ENCODE measurements around the gene RPRD1B. TPM values are rescaled to one million over a fixed set of nuclear protein-coding genes. Genes with fewer than 3 reads are reported as not detected.
"Not testable (repeated sequence)": the region's sequence is repeated elsewhere in the genome, so short reads cannot be mapped to it uniquely, and the experiment has no call there.

Gene RPRD1B
- polyA plus RNA-seq, 1 donor = 28.2 TPM

GRCh38 chr20:38107916-38108315 lies 74.4 kb downstream of the RPRD1B start:
- DNase-seq = not testable (repeated sequence)

DNA sequence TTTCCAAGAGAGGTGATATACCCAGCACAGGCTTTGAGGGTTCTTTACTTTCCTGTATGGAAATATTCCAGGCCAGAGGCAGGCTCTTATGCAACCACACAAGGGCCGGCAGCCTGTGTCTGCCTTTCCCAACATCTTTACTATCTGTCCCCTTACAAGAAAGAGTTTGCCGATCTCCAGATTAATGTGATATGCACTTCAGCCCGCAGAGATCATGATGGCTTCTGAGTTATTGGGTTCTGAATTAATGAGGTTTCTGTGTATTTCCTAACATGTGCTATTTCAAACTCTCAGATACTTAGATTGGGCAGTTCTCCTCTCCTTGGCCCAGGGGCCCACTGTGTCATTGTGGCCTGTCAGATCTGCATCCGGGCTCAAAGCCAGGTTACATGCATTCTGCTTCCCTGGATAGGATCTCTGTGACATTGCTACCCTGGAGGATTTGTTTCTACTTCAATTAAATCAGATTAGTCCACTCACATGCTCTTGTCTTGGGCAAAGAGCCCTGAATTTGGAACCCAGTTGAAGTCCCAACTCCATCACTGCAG lies 75.0 kb downstream of the RPRD1B start:
- peak; percentile 56 for DNase-seq

- peak; percentile 82 for DNase-seq
Observed at GRCh38 chr20:38108986-38109541, 75.5 kb downstream of the RPRD1B start.

- DNase-seq = peak; percentile 54
Observed at GRCh38 chr20:38109591-38110524, 76.3 kb downstream of the RPRD1B start.

DNA sequence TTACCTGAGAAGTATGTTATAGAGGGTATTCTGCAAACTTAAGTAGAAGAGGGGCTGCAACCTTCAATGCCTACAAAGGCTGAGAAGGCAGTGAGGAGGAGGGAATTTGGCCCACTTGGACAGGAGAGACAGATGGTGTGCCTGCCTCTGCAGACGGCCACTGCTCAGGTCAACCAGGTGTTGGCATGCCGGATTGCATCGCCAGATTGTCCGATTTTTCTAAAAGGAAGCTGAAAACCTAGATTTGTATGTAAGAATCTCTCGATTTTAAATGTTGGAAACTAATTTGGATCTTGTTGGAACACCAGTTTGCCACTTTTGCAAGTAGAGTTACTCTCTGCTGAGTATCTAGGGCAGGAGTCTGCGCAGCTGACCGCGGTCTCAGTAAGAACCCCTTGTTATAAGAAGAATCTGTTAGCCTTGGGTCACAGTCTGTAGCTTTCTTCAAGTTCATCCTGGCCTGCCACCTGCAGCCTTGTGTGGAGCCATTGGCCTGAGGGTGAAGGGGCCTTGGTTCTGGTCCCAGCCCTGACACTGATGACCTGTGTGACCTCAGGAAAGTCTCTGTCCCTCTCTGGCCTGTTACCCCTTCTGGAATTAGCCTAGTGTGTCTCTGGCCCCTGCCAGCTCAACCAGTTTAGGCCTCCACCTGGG lies 77.1 kb downstream of the RPRD1B start:
- no peak for DNase-seq

GRCh38 chr20:38111366-38112232 lies 78.1 kb downstream of the RPRD1B start:
- DNase-seq = no peak

DNA sequence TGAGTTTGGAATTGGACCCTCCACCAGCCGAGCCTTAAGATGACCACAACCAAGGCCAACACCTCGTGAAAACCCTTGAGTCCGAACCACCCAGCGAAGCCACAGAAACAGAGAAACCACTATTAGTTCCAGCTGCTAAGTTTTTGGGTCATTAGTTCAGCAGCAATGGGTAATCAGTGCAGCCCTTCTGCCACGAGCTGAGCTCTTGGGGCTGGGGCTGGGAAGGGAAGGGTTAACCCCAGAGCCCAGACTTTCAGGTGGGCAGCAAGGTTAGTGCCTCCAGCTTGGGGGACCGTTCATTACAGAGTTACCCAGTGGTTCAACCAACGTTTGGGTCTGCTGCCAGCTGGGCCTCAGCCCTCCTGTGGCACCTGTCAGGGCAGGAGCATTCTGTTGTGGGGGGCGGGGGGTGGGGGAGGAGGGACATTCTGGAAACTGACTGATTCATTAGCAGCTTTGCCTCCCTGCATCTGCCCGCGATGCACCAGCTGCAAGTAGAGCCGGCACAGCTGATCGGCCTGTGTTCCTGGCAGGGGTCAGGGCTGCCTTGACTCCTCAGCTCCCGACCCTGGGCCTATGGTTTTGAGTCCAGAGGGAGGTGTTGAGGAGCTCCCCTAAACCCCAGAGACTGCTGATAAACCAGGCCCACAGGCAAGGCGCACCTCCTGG lies 78.8 kb downstream of the RPRD1B start:
- DNase-seq = no peak

- DNase-seq = no peak
Observed at GRCh38 chr20:38112930-38113294, 79.4 kb downstream of the RPRD1B start.

DNA sequence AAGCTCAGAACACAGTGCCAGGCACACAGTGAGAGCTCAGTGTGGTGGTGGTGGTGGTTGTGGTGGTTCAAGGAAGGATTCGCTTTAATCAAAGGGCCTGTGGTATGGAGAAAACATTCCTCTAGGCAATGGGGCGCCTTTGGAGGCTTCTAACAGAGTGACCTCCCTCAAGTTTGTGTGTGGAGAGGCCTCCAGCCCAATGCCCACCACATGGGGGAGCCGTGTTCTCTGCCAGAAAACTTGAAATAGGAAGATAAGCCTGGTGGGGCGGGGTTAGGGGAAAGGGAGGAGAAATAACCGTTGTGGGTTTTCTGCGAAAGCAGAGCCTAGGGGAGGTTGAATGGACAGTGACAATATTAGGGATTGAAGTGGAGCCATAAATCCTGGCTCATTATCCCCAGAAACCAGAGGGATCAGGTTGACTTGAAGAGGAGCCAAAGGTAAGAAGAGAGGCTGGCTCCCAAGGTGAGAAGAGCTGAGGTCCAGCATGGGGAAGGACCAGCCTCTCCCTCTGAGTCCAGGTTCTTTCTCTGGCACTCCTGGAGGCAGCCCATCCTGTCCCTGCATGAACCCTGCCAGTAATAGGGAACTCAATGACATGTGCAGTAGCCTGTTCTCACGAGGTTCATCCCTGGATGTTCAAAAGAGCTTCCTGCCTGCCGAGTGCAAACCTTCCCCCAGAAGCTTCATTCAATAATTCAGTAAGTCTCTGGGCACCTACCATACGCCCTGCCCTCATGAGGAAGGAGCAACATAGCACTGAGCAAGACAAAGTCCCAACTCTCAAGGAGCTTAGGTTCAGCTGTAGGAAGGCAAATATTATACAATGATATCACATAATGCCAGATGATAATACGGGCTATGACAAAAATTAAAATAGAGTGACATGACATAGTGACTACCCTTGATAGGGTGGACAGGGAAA lies 80.1 kb downstream of the RPRD1B start:
- no peak for DNase-seq

- no peak for DNase-seq
Observed at GRCh38 chr20:38114353-38114791, 80.8 kb downstream of the RPRD1B start.

DNA sequence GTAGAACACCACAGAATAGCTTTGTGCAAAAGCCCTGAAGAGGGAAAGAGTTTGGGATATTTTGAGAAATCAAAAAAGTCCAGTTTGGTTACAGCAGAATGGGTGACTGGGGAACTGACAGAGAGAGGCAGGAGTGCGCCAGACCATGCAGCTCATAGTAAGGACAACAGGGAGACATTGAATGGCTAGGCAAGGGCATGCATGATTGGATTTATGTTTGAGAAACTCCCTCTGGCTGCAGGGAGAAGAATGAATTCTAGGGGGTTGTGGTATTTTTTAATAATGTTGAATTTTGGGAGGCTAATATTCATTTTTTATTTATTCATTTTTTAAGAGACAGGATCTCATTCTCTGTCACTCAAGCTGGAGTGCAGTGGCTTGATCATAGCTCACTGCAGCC lies 81.7 kb downstream of the RPRD1B start:
- DNase-seq = no peak

GRCh38 chr20:38115896-38116295 lies 82.3 kb downstream of the RPRD1B start:
- no peak for DNase-seq

DNA sequence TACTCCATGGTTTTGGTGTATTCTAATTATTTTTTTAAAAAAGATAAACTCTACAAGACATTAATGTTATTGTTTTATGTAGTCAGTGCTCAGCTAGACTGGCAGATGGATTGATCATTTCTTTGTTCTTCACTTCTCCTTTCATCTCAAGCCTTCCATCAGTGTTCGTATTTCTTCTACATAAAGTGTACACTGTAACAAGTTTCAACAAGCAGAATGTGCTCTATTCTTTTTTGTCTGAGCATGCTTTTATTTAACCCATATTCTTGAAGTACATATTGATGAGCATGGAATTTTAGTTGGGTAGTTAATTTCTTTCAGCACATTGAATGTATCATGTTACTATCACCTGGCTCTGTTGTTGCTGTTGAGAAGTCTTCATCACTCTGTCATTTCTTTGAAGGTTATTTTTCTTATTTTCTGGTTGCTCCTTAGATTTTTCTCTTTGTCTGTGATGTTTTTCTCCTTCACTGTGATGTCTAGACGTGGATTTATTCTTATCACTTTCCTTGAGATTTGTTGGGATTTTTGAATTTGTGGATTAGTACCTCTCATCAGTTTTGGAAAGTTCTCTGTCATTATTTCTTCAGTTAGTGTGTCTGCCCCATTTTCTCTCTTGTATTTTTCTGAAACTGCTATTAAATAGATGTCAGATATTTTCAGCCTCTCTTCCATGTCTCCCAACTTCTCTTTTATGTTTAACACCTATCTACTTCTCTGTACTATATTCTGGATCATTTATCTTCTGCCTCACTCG lies 83.0 kb downstream of the RPRD1B start:
- DNase-seq = no peak

DNA sequence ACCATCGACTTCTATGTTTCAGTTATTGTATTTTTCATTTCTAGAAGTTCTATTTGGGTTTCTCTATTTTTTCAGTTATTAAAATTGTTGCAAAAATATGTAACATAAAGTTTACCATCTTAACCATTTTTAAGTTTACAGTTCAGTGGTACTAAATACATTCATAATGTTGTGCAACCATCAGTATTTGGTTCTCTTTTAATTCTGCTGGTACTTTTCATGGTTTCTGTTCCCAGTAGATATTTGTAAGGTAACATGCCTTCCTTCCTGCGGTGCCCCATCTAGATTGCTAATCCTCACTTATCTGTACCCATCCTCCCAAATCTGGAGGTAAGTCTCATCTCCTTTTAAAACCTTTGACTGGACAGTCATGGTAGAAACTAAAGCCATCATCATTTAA lies 83.7 kb downstream of the RPRD1B start:
- no peak for DNase-seq

GRCh38 chr20:38117635-38118034 lies 84.1 kb downstream of the RPRD1B start:
- no peak for DNase-seq

DNA sequence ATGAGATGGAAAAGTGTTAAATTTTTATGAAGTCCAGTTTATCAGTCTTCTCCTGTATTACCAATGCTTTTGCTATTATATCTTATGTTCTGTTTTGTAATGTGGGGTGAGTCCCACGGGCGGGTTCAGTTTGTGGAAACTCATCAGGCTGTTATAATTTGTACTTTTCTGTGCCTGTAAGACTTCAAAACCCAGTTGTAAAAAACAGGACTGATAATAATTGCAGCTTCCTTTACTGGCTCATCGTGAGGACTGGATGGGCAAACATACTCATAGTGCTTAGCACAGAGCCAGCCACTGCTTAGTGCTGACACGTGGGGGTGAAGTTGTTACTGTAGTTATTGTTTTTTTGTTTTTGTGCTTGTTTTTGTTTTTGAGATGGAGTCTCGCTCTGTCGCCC lies 85.9 kb downstream of the RPRD1B start:
- no peak for DNase-seq

DNA sequence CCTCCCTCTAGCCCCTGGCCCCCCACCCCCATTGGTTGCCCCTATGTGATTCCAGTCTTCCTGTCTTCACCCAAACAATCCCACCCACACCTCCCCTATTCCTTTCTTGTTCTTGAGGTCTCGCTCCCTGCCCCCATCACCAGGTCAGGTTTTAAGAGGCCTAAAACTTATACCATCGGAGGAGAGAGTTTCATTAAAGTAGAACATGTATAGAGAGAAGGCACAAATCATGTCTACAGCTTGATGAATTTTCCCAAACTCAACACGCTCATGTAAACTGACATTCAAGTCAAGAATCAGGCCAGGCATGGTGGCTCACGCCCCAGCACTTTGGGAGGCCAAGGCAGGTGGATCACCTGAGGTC lies 87.1 kb downstream of the RPRD1B start:
- DNase-seq = no peak

- DNase-seq = no peak
Observed at GRCh38 chr20:38121741-38122140, 88.2 kb downstream of the RPRD1B start.

DNA sequence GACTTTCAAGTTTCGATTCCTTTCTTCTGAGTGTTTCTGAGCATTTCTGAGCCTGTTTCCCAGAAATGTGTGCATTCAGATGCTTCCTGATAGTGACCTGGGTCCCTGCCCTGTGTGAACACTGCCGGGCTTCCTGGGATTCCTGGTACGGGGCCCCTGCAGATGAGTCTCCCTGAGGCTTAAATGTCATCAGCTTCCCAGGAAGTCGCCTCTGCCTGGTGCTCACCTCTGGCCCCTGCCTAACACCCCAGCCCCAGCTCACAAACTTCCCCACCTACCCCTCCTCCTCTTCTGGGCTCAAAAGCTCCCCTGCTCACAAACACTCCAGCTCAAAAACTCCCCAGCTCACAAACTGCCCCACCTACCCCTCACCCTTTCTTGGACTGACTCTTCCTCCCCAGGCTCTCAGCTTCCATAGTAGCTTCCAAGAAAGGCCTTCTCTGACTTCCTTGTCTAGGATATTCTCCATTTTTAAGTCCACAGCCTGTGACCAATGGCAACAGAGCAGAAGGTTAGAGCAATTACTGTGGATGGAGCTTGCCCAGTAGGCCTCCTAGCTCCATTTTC lies 89.6 kb downstream of the RPRD1B start:
- DNase-seq = no peak
